NCI-H1417 treated with DMSO at 0.1 percent for 48 hours (cell line): ENCODE results near the gene NELFB.

Source experiments
- DNase-seq: peaks from one replicate; lab custom pipeline; 2025; lab: John Stamatoyannopoulos, UW

Gene NELFB

DNA sequence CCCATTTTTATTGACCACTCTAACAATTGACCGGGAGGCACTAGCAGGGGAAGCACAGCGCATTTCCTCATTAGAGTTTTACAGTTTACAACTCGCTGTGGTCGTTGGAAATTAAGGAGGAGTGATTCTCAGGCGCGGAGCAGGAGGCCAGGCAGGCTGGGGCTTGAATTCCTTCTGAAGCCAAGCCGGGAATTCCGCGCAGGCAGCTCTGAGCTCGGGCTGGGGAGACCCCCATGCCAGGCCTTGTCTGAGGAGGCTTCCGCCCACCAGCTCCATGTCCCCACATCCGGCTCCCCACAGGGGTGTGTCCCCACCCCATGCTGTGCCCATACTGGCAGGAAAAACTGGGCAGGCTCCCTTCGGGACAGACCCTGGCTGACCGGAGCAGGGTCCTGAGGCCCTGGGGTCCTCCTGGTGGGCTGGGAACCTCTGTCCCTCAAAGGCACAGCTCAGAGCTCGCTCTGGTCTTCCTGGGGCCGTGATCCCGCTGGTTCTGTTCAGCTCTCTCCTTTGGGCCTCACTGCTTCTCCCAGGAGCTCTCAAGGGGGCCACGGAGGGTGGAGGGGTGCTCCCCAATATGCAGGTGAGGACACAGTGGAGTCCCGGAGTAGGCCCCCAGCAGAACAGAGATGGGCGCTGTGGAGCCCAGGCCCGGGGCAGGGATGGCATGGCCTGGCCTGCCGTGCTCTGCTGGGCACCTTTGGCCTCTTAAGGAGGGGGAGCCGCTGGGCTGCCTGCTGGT is 48.2 kb downstream of the NELFB start:
- no peak for DNase-seq

DNA sequence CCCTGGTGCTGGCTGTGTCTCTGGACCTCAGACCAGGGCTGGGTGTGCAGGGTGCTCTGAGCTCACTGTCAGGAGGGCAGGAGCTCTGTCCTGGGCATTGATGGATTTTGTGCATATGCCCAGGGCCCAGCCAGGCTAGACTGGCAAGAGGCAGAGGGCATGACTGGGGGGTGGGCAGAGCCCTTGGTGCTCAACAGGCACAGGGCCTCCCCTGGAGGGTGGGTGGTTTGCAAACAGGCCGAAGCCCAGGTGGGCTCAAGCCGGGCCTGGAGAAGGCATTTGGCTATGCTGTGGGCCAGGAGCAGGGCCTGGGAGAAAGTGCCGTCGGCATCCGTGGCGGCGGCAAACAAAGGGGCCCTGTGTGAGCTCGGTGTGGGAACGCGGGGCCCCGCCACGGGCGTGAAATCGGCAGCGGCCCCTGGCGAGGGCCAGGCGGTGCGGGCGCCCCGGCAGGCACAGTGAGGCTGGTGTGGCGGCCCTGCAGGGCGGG is 48.8 kb downstream of the NELFB start:
- no peak for DNase-seq

DNA sequence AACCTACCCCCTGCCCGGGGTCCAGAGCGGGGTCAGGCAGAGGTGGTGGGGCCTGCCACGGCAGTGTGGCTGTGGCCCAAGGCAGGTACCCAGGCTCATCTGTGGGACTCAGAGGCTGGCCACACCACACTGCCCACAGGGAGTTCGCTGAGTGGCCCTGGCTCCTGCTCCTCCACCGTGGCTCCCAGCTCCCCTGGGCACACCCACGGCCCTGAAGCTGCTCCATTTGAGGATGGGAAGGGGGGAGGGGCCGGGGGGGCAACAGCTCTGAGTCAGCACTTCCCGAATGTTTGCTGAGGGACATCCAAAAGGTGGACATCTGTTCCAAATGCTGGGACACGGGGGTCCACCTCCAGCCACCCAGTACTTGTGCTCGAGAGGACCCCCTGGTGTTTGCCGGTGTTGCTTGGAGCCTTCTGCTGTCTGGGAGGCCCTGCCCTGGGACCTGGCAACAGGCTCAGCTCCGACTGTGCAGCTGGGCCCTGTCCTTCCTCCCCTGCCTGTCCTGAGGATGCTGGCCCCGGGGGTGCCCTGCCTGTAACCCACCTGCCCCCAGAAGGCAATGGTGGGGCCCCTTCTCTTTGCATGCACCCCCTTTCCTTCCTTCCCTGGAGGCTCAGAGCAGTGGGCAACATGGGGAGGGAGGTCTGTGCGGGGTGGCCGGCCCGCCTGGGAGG is 49.4 kb downstream of the NELFB start:
- DNase-seq = no peak

DNA sequence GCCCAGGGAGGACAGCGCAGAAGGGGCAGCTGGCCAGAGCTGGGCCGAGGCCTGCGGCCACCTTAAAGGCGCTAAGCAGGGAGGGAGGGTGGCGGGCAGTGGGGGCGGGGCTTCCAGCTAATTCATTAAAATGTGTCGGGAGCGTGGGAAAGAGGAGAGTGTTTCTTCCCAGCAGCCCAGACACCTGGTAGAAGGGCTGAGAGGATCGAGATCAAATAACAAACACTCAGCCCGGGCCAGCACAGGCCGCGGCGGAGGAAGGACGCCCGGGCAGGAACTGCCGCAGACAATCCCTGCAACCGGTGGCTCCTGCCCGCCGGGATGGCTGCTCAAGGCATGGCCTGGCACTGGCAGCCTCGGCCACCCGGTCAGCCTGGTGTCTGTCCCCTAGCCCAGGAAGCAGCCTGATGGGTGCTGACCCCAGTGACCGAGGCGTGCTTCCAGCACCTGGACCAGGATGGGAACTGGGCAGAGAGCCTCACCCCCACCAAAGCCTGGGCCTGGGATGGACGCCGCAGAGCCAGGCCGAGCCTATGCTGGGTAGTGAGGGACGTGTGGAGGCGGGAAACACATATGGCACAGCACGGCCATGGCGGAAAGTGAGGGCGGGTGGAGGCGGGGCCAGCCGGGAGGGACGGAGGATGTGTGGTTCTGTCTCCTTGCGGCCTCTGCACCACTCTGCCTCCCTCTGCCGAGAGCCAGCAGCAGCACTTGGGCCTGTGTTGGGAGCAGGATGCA is 50.1 kb downstream of the NELFB start:
- DNase-seq = peak; percentile 61

DNA sequence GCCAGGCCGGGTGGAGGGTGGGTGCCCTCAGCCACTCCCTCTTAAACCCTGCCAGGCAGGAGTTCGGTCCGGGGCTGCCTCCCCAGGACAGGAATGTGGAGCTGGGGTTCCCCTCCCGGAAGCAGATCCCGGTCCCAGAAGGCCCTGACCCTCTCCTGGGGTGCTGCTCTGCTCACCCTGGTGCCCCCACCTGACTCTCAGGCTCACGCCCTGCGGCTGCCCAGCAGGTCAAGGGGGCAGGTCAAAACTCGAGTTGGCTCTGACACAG is 50.6 kb downstream of the NELFB start:
- no peak for DNase-seq

DNA sequence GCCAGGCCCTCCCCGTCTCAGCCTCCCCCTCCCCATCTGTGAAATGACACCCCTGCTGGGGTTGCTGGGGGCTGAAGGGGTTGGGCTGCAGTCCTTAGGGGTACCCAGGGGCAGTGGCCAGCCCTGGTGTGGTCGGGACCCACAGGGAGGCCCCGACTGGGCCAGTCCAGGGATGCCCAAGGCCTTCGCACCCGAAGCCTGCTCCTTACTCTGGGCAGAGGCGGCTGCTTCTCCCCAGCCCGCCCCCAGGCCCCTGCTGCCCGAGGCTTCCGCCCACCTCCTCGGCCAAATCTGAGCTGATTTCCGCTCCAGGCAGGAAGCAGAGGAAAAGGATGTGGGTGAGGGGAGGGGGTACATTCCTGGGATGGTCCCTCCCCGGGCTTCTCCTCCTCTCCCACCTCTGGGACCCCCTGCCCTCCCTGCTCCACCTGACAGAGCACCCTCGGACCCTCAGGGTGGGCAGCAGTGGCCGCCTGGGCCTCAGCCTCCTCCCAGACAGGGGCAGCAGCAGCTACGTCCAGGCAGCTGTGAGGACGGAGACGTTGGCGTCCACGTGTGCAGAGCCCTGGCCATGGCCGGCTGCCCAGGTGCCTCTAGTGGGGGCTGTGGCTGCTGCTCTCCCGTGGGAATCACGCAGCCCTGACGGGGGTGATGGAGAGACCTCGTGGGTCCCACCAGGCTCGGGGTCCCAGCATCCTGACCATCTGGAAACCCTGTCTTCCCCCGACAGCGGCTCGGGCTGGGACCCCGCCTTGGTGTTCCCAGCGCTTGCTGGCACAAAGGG is 51.1 kb downstream of the NELFB start:
- no peak for DNase-seq

DNA sequence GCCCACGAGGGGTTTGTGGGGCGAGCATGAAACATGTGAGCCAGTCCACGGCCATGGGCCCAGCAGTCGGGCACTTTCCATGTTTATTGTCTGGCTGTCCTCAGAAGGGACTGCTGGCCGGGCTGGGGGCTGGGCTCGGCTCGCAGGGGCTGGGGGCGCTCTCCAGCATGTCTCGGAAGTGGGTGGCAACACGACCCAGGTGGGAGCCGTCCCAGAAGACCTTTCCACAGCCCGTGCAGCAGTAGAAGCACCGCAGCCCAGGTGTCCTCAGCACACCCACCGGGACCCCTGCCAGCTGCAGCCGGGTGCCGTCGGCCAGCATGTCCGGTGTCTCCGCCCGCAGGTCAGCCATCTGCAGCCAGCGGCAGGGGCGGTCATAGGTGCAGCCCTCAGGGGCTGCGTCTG is 51.7 kb downstream of the NELFB start:
- no peak for DNase-seq

DNA sequence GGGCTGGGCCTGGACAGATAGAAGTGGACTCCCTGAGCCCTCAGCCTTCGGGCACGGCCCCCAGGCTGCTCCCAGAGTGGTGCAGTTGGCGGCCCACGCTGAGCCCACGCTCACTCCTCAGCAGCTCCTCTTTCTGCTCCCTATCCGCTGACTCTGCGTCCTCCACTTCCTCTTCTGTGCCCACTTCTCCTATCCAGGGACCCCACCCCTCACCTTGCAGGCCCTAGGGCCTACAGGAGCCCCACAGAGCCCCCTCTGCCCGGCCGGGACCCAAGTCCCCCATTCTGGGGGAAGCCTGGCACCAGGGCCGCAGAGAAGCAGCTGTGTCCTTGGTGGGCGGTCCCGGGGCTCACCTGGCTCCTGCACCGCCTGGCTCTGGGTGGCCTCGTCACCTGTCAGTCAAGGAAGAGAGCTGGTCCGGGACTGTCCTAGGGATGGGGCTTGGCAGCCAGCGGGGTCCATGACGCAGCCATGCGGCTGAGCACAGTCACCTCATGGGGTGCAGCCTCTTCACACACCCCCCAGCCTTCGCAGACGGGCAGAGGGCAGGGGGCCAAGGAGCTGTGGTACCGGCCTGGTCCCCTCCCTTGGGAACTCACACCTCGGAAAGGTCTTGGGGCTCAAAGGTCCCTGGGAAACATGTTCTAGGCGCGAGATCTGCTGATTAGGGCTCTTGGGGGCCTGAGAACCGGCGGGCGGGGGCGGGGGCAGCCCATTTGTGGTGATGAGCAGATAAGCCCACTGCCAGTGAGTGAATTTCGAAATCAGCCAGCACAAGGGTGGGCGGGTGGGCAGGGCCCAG is 52.3 kb downstream of the NELFB start:
- DNase-seq = no peak

DNA sequence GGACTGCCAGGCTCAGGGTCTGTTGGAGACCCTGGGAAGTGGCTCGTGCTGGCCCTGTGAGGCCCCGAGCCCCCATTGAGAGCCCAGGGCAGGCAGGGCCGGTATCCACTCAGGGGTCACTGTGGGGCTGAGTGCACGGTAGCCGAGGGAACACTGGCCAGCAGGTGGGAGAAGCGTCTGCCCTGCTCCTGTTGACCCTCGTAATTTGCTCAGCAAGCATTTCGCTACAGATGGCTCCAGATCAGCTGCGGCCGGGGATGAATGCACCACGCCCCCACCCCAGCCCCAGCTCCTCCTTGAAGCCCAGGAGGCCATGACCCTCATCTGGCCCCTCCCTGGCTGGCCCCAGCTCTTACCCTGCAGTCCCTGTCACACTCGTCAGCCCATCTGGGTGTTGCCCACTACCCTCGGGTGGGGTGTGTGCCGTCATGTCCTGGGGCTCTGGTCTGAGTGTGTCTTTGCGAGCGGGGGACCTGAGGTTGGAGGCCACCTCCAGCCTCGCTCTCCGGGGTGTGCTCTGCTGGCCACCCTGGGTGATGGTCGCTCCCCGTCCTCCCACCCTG is 53.0 kb downstream of the NELFB start:
- no peak for DNase-seq

DNA sequence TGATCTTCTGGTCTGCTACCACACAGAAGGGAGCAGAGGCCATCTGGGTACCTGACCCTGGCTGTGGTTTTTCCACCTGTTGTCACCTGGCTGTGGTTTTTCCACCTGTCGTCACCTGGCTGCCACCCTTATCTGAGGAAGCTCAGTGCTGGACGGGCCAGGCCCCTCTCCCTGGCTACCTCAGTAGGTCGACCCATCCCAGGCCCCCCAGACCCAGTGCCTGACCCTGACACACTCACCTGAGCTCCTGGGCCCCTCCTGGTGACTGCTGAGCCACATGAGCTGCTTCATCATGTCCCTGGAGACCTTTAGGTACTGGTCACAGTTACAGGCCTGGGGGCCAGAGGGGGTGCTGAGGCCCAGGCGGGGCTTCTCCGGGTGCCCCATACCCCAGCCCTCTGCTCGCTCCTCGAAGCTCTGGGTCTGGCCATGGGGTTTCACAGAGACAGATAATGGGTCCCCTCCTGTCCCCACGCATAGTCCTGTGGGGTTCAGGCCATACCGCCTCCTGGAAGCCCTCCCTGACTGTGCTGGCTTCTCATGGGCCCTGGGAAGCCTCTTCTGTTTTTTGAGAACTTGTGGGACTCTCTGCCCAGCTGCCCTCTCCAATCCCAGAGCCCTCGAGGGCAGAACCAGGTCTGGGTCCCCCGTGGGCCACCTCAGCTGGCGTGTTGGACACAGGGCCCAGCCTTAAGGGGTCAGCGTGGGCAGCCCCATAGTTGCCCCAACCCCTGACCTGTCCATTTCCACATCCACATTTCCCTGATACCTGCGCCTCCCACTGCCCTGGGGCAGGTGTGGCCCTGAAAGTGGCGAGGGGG is 54.5 kb downstream of the NELFB start:
- DNase-seq = no peak

DNA sequence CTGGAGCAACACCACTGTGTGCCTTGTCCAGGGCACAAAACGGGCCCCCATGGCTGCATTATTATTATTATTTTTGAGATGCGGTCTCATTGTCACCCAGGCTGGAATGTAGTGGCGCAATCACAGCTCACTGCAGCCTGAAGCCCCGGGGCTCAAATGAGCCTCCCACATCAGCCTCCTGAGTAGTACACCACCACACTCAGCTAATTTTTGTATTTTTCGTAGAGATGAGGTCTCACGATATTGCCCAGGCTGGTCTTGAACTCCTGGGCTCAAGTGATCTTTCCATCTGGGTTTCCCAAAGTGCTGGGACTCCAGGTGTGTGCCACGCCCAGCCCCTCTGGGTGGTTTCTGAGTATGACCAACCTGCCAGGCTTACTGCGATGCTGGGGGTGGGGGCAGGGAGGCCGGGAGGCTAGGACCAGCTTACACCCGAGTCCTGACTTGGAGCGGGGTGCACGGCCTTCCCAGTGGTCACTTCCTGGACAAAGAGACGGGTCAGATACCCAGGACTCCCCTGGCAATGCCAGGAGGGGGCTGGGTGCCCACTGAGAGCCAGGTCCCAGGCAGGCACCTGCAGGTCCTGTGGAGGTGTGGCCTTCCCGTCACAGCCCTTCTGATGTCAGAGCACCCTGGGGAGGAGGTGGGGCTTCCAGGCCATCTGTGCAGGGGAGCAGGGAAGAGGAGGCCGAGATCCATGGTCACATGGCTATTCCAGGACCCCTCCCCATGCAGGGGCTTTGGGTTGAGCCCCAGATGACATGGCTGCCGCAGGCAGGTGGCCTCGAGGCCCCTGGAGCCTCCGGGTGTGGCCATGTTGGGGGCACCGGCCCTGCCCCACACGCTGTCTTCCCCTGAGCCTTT is 55.3 kb downstream of the NELFB start:
- DNase-seq = no peak

DNA sequence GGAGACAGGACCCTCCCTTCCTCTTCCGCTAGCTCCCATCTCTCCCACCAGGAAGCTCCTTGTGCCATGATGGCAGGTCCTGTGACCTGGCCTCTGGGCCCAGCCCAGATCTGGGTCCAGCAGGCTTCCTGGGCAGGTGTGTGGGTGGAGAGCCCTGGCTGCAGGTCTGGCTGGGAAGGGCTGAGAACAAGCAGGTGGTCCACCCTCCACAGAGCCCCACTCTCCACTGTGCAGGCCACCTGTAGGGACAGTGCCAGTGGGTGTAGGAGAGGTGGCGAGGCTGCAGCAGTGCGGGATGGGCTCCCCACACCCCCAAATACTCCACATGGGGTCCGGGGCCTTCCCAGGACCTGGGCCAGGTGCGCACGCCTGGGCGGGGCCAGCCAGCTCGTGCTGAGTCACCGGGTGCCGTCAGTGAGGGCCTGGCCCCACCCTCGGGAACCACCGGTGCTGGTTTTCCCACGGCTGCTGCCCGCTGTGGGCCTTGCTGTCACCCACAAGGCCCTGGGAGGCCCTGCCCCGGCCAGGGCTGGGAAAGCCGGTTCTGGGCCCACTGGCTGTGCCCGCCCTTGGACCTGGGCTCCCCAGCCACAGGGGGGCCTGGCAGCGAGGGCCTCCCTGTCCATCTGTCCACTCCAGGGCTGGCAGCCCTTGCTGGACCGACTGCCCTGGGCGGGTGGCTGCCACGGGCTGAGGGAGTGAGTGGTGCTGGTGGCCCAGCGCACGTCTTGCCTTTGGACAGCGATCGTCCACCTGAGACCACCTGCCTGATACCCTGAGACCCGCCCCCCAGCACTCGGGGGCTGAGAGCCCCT is 56.3 kb downstream of the NELFB start:
- DNase-seq = no peak

DNA sequence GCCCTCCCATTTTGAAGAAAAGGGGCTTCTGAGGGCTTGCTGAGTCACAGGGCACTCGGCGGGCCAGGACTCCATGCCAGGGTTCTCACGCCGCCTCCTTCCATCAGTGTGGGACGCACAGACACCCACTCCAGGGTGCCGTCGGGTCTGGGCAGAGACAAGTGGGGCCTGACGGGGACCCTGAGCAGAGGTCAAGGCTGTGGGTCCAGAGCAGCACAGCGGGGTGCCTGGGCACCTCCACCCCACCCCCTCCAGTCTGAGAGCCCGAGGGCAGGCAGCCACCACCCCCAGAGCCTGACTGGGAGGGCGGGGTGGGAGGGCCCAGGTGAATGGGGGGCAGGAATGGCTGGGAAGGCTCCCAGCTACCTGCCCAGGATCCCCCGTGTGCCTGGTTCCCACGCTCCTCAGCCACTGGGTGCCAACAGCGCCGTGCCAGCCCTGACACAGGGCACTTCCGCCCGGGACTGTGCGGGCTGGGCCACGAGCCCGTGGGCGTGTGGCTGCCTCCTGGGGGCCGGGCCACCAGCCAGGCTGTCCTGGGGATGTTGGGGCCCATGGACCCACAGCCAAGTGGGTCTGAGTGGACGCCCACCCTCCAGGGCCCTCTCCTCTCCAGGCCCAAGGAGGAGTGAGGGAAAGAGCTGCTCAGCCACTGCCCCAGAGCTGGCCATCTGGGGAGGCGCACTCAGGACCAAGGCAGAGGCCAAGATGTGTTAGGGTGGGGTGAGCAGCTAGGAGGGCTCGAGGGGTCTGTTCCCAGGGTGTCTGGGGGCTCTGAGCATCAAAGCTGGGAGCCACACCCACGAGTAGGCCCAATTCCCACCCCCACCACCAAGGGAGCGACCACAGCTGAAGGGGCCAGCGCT is 57.1 kb downstream of the NELFB start:
- no peak for DNase-seq

DNA sequence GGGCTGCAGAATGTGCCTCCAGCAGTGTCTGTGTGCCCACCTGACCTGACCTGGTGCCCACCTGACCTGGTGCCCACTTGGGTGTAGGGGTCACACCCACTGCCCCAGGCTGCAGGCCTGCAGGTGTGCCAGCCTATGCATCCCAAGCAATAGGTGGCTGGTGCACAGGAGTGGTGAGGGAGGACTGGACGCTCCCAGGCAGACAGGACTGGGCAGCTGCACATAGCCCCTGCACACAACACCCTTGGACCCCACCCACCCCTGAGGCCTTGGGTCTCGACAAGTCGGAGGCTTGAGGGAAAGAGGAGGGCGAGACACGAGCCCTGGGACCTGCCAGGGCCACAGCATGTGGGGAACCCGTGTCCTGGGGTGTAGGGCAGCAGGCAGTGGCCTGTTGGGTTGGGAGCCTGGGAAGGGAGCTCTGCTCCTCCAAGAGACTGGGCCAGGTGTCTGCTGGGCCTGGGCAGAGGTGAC is 57.8 kb downstream of the NELFB start:
- DNase-seq = no peak

DNA sequence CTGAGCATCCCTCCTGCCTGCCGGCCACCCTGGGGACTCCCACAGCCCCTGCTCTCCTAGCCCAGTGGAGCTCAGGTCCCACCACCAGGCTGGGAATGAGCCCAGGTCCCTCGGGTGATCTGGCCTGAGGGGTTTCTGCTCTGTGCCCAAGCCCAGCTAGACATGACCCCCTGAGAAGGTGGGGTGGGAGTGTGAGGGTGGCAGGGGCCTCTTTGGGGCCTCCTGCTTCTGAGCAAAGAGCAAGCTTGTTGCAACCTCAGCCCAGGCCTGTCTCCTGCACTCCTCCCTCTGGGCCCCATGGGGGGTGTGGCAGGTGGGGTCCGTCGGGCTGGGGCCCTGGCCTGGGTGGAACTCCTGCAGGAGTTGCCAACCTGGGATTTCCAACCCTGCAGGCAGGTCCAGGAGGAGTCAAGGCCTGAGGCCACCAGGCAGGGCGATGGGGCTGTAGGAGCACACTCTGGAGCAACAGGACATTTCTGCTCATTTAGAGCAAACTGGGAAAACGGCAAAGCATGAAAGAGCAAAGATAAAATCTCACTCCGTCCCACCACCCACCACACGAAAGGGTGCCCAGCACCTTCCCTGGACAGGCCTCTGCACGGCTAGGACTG is 58.3 kb downstream of the NELFB start:
- DNase-seq = no peak

DNA sequence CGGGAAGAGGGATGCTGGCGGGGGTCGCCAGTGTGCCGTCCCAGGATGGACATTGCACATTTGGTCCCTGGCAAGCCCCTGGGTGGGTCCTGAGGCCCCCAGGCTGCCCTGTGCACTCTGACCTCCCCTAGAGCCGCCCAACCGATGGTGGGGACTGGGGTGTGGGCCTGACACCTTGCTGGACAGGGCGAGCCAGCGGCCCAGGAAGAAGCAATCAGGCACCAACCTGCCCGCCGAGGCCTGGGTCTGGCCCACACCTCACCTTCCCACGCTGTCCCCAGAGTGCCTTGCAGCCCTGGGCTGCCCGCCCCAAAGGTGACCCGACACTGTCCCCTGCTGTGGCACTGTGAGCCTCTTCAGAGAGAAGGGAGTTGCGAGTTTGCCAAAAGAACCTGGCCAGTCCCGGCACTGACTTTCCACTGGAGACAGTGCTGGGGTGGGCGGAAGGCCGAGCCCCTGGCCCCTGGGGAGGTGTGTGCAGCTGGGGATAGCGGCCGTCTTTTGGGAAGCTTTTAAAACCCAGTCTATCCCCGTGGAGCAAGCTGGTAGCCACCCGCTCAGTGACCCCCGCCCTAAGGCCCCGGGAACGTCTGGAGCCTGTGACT is 58.9 kb downstream of the NELFB start:
- no peak for DNase-seq
